Vagina (tissue), 2 donors: Measurements from ENCODE around the gene RIBC2.

Experiments
- CTCF ChIP-seq, 3 experiments: fragments of 450-650 bp in 2 of 3; fragments of 200-600 bp in 1 of 3; sonication (generic) in 1 of 3; IDR thresholded peaks; one replicate each; pipeline ENCODE4 v1.5.1; 2017 to 2019; ENCODE audit warnings: antibody characterized with exemption in 3 of 3, mild to moderate bottlenecking in 2 of 3, moderate library complexity in 2 of 3
- POLR2A ChIP-seq, 2 donors: fragments of 450-650 bp; IDR thresholded peaks; one replicate each; pipeline ENCODE4 v1.6.1; 2017; ENCODE audit warnings: antibody characterized with exemption in 2 of 2, mild to moderate bottlenecking in 2 of 2, moderate library complexity in 2 of 2
- POLR2AphosphoS5 ChIP-seq, 2 donors: sonication (generic); formaldehyde crosslinking; IDR thresholded peaks; one replicate each; pipeline ENCODE4 v1.9.0; 2017; ENCODE audit warnings: antibody characterized with exemption in 2 of 2, mild to moderate bottlenecking in 2 of 2, low read depth in 1 of 2; ENCODE audit not compliant: insufficient read depth in 1 of 2

- TF ChIP-seq POLR2A (IDR thresholded peaks at IDR 0.05) (no peak), CTCF (IDR thresholded peaks at IDR 0.05) (no peak), POLR2AphosphoS5 (IDR thresholded peaks at IDR 0.05; ENCODE audit: insufficient read depth in 1 of 2, low read depth in 1 of 2) (no peak)
Observed at GRCh38 chr22:45450101-45450785, 36.8 kb downstream of the RIBC2 start.
